Fibroblast of lung (primary cell): ENCODE results near the gene MARVELD2.

Experiments
- CTCF ChIP-seq, 2 donors: IDR thresholded peaks in 1 of 2; conservative IDR thresholded peaks in 1 of 2; 1 replicate in 1 of 2; 2 replicates in 1 of 2; pipeline ENCODE4 v1.5.1; 2011 to 2012; ENCODE audit warnings: low read length in 2 of 2, control low read depth in 1 of 2, inconsistent platforms in 1 of 2, low read depth in 1 of 2, mild to moderate bottlenecking in 1 of 2
- EZH2 ChIP-seq: IDR thresholded peaks from 2 replicates; pipeline ENCODE4 v1.5.1; 2012; ENCODE audit warnings: low read length, control low read depth, mild to moderate bottlenecking; ENCODE audit errors: missing control alignments

GRCh38 chr5:69368458-69369339 is 46.2 kb upstream of the MARVELD2 start:
- TF ChIP-seq CTCF (conservative IDR thresholded peaks at IDR 0.05 in 1 of 2, IDR thresholded peaks at IDR 0.05 in 1 of 2; ENCODE audit: low read depth in 1 of 2, low read length in 2 of 2) (no peak), EZH2 (no peak)
